ENCODE measurements around the gene CCL22.
"Not testable (repeated sequence)": the region's sequence is repeated elsewhere in the genome, so short reads cannot be mapped to it uniquely, and the experiment has no call there.

Gene CCL22

DNA sequence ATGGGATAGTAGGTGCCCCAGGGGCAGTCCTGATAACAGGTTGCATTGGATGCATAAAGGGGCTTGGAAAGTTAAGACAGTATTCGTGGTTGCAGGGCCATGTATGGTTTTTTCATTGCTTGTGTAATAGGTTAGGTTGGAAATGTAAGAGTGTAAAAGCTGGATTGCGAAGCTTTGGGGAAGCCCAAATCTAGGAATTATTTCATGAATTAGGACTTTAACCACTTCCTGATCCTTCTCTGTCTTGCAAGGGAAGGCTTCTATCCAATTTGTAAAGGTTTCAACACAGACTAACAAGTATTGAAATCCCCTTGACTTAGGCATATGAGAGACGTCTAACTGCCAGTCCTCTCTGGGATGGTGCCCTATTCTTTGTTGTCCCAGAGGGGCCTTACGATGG, 38.2 kb downstream of the CCL22 start:
- no peak for DNase-seq

DNA sequence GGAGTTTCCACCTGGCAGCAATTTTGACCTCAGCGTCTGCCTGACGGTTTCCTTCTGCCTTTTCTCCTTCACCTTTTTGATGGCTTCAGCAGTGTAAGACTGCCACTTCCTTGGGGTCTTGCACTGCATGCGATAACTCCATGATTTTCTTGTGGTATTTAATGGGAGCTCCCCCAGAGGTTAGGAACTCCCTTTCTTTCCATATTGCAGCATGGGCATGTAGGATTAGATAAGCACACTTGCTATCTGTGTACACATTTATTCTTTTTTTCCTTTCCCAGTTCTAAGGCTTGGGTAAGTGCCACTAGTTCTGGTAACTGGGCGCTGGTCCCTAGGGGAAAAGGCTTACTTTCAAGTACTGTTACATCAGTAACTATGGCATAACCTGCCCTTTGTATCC, 38.9 kb downstream of the CCL22 start:
- not testable (repeated sequence) for DNase-seq

DNA sequence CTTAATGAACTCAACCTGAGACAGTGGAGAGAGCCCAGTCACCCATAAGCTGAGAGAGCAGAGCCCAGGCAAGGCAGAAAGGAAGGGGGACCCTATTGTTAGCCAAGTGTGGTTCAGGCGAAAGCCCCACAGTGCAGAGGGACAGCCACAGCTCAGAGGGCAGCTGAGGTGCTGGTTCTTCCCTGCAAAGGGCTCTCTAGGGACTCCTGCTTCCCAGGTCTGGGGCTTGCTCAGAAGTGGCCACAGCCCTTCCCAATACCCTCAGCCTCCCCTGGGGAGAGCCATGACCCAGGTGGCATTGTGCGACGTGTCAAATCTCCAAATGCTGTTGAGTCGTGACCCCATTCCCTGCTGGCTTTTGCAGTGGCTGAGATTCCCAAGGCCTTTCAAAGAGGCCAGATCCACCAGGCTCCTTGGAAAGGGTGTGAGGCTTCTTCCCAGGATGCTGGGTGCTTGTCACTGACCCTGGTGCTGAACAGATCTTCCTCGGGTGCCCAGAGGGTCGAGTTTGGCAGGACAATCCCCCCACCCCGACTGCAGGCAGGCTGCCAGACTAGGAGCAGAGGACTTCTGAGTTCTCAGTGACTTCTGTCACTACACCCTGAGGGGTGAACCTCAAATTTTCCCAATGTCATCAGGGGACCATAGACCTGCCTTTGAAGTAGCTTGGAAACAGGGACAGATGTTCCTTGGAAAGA, 43.5 kb downstream of the CCL22 start:
- DNase-seq = no peak

DNA sequence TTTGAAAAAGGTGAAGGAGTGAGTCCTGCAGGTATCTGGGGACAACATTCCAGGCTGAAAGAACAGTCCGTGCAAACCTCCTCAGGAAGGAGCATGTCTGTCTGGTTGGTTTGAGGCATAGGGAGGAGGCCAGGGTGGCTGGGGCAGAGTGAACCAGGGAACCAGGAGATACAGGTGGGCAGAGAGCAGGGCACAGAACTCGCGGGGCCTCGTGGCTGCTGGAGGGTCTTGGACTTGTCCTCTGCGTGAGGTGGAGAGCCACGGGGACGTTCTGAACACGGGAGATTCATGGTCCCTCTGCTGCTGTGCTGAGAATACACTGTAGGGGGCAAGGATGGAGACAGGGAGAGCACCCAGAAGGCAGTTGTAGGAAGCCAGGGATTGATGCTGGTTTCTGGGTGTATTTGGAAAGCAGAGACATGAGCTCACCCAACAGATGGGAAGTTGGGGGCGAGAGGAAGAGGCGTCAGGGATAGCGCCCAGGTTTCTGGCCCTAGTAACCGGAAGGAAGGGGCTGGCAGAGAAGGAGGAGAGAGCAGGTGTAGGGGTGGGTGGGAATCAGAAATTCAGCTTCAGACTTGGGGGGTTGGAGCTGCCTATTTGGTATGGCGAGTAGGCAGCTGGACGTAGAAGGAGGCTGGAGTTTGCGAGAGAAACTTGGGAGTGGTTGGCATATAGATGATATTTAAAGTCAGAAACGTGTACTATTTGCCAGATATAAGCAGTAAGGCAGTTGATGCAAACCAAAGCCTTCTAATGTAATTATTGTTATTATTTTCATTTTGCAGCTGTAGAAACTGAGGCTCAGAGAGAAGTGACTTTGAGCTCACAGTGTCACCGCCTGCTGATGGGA, 45.6 kb downstream of the CCL22 start, which contains the start of gene CCL17:
Gene CCL17, plus strand, starts transcription at position 803 of the 853 bp plus-strand sequence. CDS start 9,166 bp downstream, outside the sequence.
- DNase-seq = no peak

DNA sequence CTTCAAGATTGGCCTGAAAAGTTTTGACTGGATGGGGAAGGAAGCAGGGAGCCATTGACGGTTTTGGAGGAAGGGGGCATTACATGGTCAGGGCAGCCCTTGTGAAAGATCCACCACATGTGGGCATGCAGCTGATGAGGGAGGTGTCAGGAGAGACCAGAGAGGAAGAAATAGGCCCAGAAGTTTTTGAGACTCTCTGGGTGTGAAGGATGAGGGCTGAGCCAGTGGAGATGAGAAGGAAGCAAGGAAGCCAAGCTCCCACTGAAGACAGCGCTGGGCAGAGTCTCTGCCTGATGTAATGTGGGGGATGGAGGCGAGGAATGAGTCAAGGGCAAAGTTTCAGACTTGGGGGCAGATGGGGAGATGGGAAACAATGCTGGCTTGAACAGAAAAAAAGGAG, 46.5 kb downstream of the CCL22 start:
- DNase-seq = no peak

DNA sequence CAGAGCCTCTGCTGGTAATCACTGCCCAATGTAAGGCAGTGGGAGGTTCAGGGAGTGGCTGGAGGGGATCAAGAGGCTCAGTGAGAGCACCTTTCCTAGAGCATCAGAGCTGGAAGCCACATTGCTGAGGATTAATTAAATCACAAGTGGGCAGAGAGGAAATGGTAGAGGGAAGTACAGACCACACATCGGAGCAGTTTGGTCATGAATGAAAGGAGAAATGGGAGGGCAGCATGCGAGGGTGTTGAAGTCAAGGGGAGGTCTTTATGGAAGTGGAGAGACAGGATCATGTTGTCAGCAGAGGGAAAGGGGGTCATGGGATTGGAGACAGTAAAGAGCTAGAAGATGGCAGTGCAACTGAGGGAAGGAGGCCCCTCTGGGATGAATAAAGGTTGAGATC, 48.3 kb downstream of the CCL22 start:
- no peak for DNase-seq

DNA sequence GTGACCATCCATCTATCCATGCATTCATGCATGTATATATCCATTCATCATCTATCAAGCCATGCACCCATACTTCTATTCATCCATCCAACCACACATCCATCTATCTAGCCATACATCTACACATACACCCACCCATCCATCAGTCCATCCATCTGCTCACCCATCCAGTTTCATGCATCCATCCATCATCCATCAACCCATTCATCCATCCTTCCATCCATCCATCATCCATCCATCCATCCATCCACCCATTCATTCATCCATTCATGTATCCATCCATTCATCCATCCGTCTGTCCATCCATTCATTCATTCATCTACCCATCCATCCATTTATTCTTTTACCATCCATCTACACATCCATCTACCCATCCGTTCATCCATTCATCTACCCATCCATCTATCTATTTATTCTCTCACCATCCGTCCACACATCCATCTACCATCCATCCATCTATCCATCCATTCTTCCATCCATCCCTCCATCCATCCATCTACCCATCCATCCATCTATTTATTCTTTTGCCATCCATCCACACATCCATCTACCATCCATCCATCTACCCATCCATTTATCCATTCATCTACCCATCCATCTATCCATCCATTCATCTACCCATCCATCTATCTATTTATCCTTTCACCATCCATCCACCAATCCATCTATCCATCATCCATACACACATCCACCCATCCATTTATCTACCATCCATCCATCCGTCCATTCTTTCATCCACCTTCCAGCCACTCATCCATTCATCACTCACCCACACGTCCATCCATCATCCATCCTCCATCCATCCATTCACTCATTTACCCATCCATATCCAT, 49.2 kb downstream of the CCL22 start:
- no peak for DNase-seq

DNA sequence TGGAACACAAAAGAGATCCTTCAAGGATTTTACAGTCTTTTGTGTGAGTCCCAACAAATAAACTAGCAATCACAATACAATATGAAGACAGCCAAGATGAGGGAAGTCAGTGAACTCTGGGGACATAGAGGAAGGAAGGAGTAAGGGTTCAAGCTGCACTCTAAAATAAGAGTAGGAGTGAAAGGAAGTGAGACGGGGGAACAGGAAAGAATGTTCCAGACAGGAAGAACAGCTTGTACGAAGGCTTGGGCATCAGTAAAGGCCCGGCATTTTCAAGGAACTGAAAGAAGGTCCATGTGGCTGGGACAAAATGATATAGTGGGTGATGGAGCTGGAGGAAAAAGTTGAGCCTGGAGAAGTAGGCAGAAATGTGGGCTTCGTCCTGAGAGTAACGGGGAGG, 50.5 kb downstream of the CCL22 start:
- DNase-seq = no peak

DNA sequence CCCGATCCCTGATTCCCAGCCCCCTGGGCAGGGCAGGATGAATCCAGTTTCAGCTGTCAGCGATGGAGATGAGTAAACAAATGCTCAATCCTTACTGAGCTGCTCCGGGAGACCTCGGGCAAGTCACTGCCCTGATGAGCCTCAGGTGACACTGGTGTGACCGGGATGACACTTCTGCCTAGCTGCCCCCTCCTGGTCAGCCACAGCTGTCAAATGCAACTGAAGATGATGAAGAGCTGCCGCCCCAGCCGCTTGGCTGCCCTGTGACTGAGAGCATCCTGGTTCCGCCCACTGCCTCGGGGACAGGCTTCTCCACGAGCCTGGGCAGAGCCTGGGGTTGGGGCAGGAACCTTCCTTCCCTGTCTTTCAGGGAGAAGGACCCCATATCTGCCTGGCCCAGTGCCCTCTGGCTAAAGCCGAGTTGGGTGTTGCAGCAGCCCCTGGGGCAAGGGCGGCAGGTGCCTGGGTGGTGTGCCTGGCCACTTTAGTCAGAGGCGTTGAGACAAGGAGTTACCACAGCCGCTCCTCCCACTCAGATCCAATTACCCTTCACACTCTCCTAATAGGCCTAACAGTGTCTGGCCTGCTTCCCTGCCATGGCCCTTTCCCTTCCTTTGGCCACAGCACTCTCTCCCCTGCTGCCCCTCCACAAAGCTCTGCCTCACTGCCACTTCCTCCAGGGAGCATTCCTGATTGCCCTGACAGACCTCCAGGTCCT, 51.4 kb downstream of the CCL22 start:
- DNase-seq = no peak

DNA sequence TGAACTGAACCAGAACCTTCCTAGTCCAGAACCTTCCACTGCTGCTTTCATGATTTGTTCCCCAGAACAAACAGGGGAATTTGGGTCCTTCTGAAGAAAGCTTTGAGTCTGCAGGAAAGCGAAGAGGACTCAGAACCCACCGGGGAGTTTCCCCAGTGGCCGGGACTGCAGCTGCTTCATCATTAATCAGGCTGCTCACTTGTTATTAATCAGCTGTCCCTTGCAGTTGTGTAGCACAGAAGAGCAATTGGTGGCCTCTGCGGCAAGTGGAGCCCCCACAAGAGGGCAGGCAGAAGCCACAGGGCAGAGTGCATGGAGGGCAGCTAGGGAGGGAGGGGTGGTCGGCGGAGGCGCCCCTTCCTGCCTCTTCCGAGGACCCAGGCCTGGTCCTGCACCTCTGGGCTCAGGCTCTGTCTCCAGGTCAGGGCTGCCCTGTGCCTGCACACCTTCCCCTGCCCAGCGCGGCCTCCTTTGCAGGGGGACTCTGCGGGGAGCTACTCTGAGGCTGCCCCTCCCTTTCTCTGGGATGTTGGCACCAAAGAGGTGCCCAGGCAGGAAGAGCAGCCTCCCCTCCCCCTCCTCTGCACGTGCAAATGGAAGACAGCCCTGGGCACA, 52.9 kb downstream of the CCL22 start:
- no peak for DNase-seq

DNA sequence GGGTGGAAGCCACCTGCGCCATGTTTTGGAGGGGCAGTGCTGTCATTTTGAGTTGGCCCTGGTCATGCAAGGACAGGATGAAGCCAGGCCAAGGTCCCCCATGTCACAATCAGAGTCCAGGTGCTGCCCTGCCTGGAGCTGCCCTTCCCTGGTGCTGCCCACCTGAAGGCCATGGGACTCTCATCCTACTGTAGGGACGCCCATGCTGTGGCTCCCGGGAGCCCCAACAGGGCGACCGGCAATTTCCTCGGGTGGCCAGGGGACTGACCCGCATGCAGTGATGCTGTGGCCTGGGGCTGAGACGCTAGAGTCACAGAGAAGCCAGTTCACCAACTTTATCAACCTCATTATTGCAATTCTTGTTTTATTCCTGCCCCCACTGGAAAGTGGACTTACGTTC, 54.0 kb downstream of the CCL22 start:
- DNase-seq = no peak

DNA sequence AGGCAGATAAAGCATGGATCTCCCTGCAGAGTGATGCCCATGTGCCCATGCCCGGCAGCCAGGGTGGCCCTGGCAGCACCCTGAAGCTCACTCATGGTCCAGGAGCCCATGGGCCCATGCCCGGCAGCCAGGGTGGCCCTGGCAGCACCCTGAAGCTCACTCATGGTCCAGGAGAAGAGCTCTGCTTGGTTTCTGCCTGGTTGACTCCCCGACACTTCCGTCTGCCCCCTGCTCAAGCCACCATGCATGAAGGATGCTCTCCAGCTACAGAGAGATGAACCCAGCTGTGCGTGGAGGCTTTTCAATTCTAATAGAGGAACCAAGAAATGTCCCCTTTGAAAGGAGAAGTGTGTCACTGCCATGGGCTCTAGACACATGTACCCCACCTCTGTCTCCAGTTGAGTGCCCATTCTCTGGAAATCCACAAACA, 54.7 kb downstream of the CCL22 start:
- DNase-seq = no peak

DNA sequence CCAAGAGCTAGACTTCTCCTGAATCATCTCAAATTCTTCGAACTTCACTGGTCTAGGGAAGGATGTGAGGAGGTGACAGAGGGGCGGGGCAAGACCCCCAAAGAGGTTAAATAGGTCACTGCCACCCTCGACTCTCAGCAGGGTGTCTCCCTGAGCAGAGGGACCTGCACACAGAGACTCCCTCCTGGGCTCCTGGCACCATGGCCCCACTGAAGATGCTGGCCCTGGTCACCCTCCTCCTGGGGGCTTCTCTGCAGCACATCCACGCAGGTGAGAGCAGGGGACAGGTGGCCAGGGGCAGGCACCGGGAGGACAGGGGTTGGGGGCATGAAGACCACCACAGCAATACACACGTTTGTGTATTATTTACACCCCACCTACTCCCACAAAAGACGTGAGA, 55.1 kb downstream of the CCL22 start:
- no peak for DNase-seq
